ENCODE measurements around the gene UBAC2.
"Not testable (repeated sequence)": the region's sequence is repeated elsewhere in the genome, so short reads cannot be mapped to it uniquely, and the experiment has no call there.

The UBAC2 gene

DNA sequence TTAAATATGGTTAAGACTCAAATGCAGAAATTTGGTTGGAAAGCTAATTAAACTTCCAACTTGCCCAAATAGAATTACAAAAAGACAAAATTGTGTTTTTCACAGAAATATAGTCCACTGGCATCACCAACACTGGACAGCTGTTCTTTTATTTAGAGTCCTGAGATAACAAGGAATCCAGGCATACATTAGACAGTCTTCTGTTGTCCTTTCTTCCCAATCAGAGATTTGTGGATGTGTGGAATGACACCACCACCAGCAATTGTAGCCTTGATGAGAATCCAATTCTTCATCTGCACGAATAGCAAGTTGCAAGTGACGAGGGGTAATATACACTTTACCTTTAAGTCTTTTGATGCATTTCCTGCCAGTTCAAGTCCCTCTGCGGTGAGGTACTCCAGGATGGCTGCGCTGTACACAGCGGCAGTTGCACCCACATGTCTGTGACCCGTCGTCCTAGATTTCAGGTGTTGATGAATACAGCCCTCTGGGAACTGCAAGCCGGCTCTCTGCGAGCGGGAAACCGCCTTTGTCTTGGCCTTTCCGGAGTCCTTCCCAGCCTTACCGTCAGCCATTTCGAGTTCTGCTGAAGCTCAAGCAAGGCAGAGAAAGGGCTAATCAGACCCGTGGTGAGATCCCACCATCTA is 14.7 kb downstream of the UBAC2 start:
- DNase-seq: no peak

DNA sequence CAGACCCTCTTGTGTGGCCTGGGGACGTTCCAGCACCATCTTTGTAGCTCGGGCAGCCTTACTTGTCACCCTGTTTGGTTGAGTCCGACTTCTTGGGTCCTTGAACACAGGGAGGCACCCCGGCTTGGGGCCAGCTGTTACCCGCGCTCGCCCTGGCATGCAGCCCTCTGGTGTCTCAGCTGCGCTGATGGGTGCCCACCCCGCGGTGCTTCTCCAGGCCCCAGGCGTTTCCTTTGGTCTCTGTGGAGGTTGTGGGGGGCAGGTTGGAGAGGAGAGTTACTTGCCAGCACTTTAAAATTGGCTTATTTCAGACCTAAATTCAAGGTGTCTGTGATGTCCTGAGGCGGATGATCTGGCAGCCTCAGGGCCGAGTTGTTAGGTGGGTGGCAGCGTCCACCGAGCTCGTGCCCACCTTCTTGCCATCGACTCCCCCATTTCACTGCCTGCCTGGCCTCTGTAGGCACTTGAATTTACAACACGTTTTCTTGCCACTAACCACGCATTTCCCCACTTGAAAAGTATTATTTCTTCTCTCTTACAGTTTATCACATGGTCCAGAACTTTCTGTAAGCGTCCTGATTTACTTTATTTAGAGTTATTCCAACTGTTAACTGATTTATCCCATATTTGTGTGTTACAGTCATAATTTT is 16.9 kb downstream of the UBAC2 start:
- DNase-seq: no peak

DNA sequence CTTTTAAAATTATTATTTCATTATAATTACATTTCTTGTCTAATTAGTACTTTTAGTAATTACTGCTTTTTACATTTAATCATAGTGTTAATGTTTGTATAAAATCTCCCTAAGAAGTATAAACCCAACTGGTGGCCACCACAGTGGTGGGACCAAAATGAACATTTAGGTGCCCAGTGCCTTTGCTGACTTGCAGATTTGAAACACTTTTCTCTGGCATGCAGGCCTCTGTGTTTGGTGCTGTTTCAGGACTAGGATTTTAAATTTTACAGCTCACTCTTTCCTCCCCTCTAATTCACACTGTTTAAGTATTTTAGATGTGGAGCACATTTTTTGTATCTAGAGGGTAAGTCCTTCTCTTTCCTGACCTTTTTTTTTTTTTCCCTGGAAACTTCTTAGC is 17.5 kb downstream of the UBAC2 start:
- no peak for DNase-seq

- DNase-seq: no peak
Measured at GRCh38 chr13:99218545-99218944, 17.9 kb downstream of the UBAC2 start.

- DNase-seq: no peak
Measured at GRCh38 chr13:99218969-99219368, 18.3 kb downstream of the UBAC2 start.

- no peak for DNase-seq
Measured at GRCh38 chr13:99220199-99220935, 19.7 kb downstream of the UBAC2 start.

- DNase-seq: no peak
Measured at GRCh38 chr13:99221567-99222239, 21.0 kb downstream of the UBAC2 start.

DNA sequence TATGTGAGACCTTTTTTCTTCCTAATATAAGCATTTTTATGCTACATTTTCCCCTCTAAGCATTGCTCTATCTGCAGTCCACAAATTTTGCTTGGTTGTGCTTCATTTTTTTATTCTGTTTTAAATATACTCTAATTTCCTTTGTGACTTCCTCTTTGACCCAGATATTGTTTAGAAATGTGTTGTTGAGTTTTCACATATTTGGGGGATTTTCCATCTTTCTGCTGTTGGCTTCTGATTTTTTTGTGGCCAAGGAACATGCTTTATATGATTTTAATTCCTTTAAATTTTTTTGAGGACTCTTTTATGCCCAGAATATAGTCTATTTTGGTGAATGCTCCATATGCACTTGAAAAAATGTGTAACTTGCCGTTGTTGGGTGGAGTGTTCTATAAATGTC is 22.9 kb downstream of the UBAC2 start:
- no peak for DNase-seq

- no peak for DNase-seq
Measured at GRCh38 chr13:99224021-99224420, 23.4 kb downstream of the UBAC2 start.

- no peak for DNase-seq
Measured at GRCh38 chr13:99225078-99225477, 24.4 kb downstream of the UBAC2 start.

- DNase-seq: no peak
Measured at GRCh38 chr13:99226513-99226912, 25.9 kb downstream of the UBAC2 start.

- DNase-seq: no peak
Measured at GRCh38 chr13:99227331-99227900, 26.8 kb downstream of the UBAC2 start.

DNA sequence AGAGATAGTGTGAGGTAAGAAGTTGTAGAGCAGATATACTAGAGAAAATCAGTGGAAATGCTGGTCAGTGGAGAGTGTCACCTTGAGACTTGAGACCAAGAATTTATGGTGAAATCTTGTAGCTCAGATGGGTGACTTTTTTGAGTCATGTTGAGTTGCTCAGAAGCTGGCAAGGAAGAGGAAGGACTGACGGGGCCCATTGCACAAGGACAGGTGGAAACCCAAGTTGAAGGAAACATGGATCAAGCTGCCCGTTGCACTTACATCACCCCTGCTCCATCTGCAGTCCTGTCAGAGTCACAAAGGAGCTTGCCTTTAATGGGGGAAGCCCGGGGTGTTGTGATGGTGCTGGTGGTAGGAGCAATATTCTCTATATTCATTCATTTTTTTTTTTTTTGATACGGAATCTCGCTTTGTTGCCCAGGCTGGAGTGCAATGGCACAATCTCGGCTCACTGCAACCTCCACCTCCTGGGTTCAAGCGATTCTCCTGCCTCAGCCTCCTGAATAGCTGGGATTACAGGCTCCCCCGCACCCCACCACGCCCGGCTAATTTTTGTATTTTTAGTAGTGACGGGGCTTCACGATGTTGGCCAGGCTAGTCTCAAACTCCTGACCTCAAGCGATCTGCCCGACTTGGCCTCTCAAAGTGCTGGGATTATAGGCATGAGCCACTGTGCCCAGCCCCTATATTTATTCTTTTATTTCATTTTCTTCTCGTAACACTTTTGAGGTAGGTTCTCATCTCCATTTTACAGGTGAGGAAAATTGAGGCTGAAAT is 27.4 kb downstream of the UBAC2 start:
- DNase-seq: no peak

GRCh38 chr13:99228737-99229691 is 28.4 kb downstream of the UBAC2 start:
- DNase-seq: no peak

DNA sequence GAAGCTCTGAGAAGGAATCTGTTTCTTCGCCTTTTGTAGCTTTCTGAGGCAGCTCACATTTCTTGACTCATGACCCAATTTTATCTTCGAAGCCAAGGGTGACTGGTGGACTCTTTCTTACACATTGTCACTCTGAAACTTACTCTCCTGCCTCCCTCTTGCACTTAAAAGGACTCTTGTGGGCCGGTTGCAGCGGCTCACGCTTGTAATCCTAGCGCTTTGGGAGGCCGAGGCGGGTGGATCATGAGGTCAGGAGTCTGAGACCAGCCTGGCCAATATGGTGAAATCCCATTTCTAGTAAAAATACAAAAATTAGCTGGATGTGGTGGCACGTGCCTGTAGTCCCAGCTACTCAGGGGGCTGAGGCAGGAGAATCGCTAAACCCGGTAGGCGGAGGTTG is 29.9 kb downstream of the UBAC2 start:
- DNase-seq: not testable (repeated sequence)

DNA sequence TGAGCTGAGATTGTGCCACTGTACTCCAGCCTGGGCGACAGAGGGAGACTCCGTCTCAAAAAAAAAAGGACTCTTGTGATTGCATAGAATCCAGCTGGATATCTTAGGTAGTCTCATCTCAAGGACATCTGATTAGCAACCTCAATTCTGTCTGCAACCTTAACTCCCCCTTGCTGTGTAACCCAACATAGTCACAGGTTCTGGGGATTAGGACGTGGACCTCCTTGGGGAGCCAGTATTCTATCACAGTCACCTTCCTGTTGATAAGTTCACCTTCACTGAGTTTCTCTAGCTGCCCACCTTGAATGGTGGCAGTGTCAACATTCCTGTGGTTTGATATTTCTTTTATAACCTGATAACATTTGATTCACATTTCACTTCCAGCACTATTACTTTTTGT is 30.3 kb downstream of the UBAC2 start:
- DNase-seq: no peak

- DNase-seq: no peak
Measured at GRCh38 chr13:99231721-99232120, 31.1 kb downstream of the UBAC2 start.

DNA sequence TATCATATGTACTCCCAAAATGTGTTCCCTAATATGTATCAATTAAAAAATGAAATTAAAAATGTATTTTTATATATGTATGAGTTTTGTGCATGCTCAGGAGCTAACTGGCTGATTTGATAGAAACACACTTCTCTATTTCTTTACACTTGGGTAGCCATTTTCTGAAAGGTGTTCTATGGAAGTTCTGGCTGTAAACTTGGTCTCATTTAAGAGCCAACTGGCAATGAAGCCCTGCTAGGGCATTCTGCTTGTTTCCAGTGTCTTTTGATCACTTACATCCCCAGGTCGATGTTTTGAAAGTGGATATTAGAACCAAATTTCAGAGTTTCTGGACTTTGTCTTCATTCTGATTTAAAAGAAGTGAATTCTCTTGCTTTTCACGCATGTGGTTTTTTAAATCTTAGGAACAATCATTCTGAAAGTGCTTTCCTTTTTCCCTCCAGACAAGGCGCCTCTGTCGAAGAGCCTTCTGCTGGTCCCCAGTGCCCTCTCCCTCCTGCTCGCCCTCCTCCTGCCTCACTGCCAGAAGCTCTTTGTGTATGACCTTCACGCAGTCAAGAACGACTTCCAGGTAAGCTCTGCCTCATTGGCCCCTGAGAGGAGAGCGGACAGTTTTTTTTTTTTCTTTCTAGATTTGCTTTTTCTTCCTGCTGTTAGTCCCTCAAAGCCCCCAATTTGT is 37.5 kb downstream of the UBAC2 start:
- no peak for DNase-seq

GRCh38 chr13:99246100-99246499 is 45.4 kb downstream of the UBAC2 start:
- no peak for DNase-seq

- DNase-seq: not testable (repeated sequence)
Measured at GRCh38 chr13:99249178-99249577, 48.5 kb downstream of the UBAC2 start.

GRCh38 chr13:99249606-99250005 is 49.0 kb downstream of the UBAC2 start:
- not testable (repeated sequence) for DNase-seq
